ENCODE results near the gene CORO1A. TPM values are rescaled to one million over a fixed set of nuclear protein-coding genes. Genes with fewer than 3 reads are reported as not detected.
"Not testable (repeated sequence)": the region's sequence is repeated elsewhere in the genome, so short reads cannot be mapped to it uniquely, and the experiment has no call there.

The CORO1A gene
- total RNA-seq, 1 experiment from 2014 or later = 0.41 TPM

GRCh38 chr16:30166202-30166902 lies 17.1 kb upstream of the CORO1A start:
- in situ Hi-C loops (cut with HindIII; ENCODE audit: low pct_unique_long_range_greater_than_20kb, low sequenced_read_pairs) = no loop called here
- DNase-seq (ENCODE audit: low read depth) = no peak

- in situ Hi-C loops (cut with HindIII; ENCODE audit: low pct_unique_long_range_greater_than_20kb, low sequenced_read_pairs); DNase-seq (ENCODE audit: low read depth): not testable (repeated sequence)
These were observed 14.7 kb upstream of the CORO1A start for GRCh38 chr16:30168746-30169145.

GRCh38 chr16:30169416-30169815 lies 14.0 kb upstream of the CORO1A start:
- DNase-seq (ENCODE audit: low read depth); in situ Hi-C loops (cut with HindIII; ENCODE audit: low pct_unique_long_range_greater_than_20kb, low sequenced_read_pairs): not testable (repeated sequence)

- DNase-seq (ENCODE audit: low read depth); in situ Hi-C loops (cut with HindIII; ENCODE audit: low pct_unique_long_range_greater_than_20kb, low sequenced_read_pairs): not testable (repeated sequence)
These were observed 13.3 kb upstream of the CORO1A start for GRCh38 chr16:30170145-30170544.

GRCh38 chr16:30173054-30173453 lies 10.3 kb upstream of the CORO1A start:
- DNase-seq (ENCODE audit: low read depth) = no peak
- in situ Hi-C loops (cut with HindIII; ENCODE audit: low pct_unique_long_range_greater_than_20kb, low sequenced_read_pairs) = no loop called here

- DNase-seq (ENCODE audit: low read depth); in situ Hi-C loops (cut with HindIII; ENCODE audit: low pct_unique_long_range_greater_than_20kb, low sequenced_read_pairs): not testable (repeated sequence)
These were observed 6.5 kb upstream of the CORO1A start for GRCh38 chr16:30176876-30177275.

- no peak for DNase-seq (ENCODE audit: low read depth)
- in situ Hi-C loops (cut with HindIII; ENCODE audit: low pct_unique_long_range_greater_than_20kb, low sequenced_read_pairs) = no loop called here
These were observed 4.2 kb upstream of the CORO1A start for GRCh38 chr16:30179195-30179594.

GRCh38 chr16:30179931-30180330 lies 3.5 kb upstream of the CORO1A start:
- in situ Hi-C loops (cut with HindIII; ENCODE audit: low pct_unique_long_range_greater_than_20kb, low sequenced_read_pairs) = no loop called here
- DNase-seq (ENCODE audit: low read depth) = no peak

- in situ Hi-C loops (cut with HindIII; ENCODE audit: low pct_unique_long_range_greater_than_20kb, low sequenced_read_pairs) = no loop called here
- no peak for DNase-seq (ENCODE audit: low read depth)
These were observed 2.7 kb upstream of the CORO1A start for GRCh38 chr16:30180741-30181140.

- in situ Hi-C loops (cut with HindIII; ENCODE audit: low pct_unique_long_range_greater_than_20kb, low sequenced_read_pairs) = no loop called here
- DNase-seq (ENCODE audit: low read depth) = no peak
These were observed 891 bp downstream of the CORO1A start for GRCh38 chr16:30184096-30184890.

- DNase-seq (ENCODE audit: low read depth) = no peak
- in situ Hi-C loops (cut with HindIII; ENCODE audit: low pct_unique_long_range_greater_than_20kb, low sequenced_read_pairs) = no loop called here
These were observed 1.7 kb downstream of the CORO1A start for GRCh38 chr16:30184891-30185682.

GRCh38 chr16:30185683-30186421 lies 2.5 kb downstream of the CORO1A start:
- in situ Hi-C loops (cut with HindIII; ENCODE audit: low pct_unique_long_range_greater_than_20kb, low sequenced_read_pairs) = no loop called here
- DNase-seq (ENCODE audit: low read depth) = no peak

- in situ Hi-C loops (cut with HindIII; ENCODE audit: low pct_unique_long_range_greater_than_20kb, low sequenced_read_pairs) = no loop called here
- no peak for DNase-seq (ENCODE audit: low read depth)
These were observed 3.0 kb downstream of the CORO1A start for GRCh38 chr16:30186444-30186781.

GRCh38 chr16:30186782-30187555 lies 3.6 kb downstream of the CORO1A start:
- no peak for DNase-seq (ENCODE audit: low read depth)
- in situ Hi-C loops (cut with HindIII; ENCODE audit: low pct_unique_long_range_greater_than_20kb, low sequenced_read_pairs) = no loop called here

GRCh38 chr16:30187556-30187865 lies 4.1 kb downstream of the CORO1A start:
- in situ Hi-C loops (cut with HindIII; ENCODE audit: low pct_unique_long_range_greater_than_20kb, low sequenced_read_pairs) = no loop called here
- no peak for DNase-seq (ENCODE audit: low read depth)

GRCh38 chr16:30187971-30188561 lies 4.7 kb downstream of the CORO1A start:
- in situ Hi-C loops (cut with HindIII; ENCODE audit: low pct_unique_long_range_greater_than_20kb, low sequenced_read_pairs) = no loop called here
- no peak for DNase-seq (ENCODE audit: low read depth)

- in situ Hi-C loops (cut with HindIII; ENCODE audit: low pct_unique_long_range_greater_than_20kb, low sequenced_read_pairs); DNase-seq (ENCODE audit: low read depth): not testable (repeated sequence)
These were observed 7.8 kb downstream of the CORO1A start for GRCh38 chr16:30191158-30191557.
